HG03135 (cell line): Measurements from ENCODE around the gene TMEM94.
"Not testable (repeated sequence)": the region's sequence is repeated elsewhere in the genome, so short reads cannot be mapped to it uniquely, and the experiment has no call there.

Experiments used
- ATAC-seq: cut with Tn5 transposase; IDR thresholded peaks from one replicate; pipeline ENCODE4 v1.9.1; 2021; ENCODE audit warnings: mild to moderate bottlenecking, moderate library complexity; ENCODE audit not compliant: unreplicated experiment

TMEM94 gene

DNA sequence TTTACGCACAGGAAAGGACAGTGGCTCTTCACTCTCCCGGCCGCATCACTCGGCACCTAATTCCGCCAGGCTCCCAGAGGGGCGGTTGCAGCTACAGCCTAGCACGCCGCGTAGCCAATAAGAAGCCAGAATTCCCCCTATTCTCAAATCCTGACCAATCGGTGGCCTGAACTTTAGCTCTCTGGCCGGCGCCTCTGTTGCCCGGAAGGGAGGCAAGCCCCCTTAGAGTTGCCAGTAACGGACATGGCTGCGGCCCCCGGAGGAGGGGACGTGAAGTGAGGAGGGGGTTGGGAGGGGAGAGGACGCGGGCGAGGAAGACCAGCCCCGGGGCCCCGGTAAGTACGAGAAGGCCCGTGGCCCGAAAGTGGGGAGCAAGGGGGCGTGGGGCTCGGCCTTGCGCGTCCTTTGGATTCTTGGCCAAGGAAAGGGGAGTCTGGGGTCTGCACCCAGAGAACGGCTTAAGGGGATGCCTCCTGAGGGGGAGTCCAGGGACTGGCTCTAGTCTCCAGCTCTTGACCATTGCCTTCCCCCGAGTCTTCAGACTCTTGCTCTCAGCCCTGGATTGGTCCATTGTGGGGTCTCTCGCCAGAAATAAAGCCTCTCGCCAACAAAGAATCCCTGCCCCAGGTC is at the start of gene TMEM94:
Gene TMEM94, plus strand, starts transcription at position 219 of the 630 bp plus-strand sequence. CDS start 15,271 bp downstream, outside the sequence.
- peak; percentile 92 for ATAC-seq

DNA sequence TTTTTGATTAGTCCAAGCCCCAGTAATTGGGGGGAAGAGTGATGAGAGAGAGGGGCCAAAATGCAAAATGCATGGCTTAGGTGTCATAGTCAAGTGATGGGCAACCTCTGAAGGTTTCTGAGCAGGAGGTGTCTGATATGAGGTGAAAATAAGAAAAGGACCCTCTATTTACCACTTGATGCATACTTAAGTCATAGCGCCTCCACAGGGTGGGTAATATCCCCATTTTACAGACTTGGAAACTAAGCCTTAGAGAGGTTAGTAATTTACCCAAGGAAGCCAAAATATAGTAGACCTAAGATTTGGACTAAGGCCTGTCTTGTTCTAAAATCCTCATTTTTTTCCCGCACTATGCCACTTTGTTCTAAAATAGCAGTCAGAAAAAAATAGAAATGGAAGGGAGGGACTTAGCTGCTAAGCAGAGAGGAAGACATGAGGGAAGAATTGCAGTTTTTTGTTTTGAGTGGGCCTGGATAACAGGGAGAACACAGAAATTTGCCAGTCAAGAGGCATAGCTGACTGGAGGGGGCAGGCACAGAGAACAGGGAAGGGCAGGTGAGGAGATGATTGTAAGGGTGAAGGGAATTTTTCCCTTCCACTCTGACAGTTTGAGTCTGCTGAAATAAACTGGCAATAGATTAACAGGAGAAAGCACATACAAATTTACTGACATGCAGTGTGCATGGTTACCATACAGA is 48.6 kb upstream of the TMEM94 start:
- no peak for ATAC-seq

DNA sequence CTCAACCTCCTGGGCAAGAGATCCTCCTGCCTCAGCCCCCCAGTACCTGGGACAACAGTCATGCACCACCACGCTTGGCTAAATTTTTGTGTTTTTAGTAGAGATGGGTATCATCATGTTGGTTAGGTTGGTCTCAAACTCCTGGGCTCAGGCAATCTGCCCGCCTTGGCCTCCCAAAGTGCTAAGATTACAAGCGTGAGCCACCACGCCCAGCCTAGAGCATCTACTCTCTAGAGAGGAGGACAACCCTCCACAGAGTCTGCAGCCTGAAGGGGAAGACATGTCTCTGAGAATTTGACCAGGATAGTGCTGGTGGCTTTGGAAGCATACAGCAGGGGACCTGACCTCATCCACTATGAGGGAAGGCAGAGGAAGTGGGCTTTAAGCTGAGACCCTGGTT is 46.3 kb upstream of the TMEM94 start:
- ATAC-seq, result no peak

DNA sequence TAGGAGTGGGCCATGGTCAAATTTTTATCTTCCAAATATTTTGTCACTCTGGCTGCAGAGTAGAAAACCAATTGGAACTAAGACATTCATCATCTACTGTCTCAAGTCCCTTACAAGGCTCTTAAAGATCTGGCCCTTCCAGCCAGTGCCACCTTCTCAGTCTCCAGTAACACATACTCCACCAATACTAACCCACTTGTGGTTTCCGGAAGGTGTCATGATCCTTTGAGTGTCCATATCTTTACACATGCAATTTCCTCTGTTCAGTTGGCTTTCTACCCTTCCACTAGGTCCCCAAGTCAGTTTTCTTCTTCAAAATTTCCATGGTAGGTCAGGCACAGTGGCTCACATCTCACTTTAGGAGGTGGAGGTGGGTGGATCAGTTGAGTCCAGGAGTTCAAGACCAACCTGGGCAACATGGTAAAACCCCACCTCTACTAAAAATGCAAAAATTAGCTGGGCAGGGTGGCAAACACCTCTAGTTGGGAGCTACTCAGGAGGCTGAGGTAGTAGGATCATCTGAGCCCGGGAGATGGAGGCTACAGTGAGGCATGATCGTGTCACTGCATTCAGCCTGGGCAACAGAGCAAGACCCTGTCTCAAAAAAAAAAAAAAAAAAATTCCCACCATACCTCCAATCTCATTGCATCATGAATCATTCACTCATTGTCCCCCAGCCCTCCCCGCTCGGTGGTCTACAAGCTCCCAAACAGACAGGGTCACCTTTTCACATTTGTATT is 44.9 kb upstream of the TMEM94 start:
- no peak for ATAC-seq

DNA sequence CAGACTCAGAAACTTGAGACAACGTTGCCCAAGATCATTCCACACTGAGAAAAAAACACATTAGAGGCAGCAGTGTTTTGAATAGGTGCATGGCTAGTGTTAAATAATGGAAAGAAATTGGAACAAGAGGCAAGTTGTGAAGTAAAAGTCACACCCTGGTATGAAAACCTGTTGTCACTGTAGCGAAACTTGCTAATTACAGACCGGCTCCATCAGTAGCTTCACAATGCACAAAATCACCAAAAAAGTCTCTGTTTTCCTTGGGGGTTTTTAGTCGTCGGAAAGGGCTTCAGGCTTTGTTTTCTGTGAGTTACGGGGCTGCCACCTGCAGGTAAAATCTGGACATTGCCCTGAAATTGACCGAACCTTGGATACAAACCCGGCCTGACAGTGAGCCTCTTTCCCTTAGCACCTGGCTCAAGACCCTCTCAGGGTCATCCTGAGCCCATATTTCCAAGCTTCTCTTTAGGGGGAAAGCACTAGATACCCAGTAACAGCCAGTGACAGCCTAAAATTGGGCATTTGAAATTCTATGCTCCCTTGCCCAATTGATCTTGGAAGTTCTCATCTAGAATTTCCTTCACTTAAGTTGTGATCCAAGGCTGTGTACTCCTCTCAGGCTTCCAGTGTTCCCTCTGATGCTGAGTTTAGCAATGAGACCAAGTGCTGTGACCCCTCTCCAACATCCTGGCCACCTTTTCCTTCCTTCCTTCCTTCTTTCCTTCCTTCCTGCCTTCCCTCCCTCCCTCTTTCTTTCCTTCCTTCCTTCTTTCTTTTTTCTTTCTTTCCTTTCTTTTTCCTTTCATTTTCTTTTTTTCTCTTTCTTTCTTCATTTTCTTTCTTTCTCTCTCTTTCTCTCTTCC is 43.7 kb upstream of the TMEM94 start:
- ATAC-seq, result peak; percentile 65

DNA sequence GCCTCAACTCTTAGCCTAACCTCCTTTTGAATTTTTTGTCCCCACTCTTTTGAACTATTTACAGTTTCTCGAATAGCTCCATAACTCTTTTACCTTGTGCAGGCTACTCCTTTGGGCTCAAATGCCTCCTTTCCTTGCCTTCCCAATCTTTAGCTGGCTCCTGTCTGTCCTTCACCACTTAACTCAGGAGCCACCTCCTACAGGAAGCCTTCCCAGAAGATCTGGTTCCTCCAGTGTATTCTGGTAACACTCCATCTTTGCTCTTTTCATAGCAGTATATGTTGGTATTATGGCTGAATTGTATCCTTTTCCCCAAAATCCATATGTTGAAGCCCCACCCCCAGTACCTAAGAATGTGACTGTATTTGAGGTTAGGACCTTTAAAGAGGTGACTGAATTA is 41.9 kb upstream of the TMEM94 start:
- ATAC-seq, result no peak

DNA sequence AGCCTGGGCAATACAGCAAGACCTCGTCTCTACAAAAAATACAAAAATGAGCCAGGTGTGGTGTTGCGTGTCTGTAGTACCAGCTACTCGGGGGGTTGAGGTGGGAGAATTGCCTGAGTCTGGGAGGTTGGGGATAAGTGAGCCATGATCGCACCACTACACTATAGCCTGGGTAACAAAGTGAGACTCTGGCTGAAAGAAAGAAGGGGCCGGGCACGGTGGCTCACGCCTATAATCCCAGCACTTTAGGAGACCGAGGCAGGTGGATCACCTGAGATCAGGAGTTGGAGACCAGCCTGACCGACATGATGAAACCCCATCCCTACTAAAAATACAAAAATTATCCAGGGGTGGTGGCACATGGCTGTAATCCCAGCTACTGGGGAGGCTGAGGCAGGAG is 40.4 kb upstream of the TMEM94 start:
- ATAC-seq, result no peak

DNA sequence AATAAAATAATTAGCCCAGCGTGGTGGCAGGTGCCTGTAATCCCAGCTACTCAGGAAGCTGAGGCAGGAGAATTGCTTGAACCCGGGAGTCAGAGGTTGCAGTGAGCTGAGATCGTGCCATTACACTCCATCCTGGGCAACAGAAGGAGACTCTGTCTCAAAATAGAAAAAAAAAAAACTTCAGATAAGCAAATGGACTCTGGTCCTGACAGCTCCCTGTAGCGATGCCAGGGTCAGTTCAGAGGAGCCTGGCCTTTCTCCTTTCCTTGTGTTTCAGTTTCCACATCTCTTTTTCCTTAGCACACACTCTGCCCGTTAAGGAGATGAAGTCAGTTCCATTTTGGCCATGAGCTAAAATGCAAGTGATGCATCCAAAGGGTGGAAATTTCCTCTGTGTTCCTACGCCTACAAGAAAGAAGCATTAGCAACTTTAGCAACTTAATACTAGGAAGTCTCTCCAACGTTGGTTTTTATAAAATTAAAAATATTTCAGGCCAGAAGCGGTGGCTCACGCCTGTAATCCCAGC is 39.3 kb upstream of the TMEM94 start:
- ATAC-seq, result no peak

DNA sequence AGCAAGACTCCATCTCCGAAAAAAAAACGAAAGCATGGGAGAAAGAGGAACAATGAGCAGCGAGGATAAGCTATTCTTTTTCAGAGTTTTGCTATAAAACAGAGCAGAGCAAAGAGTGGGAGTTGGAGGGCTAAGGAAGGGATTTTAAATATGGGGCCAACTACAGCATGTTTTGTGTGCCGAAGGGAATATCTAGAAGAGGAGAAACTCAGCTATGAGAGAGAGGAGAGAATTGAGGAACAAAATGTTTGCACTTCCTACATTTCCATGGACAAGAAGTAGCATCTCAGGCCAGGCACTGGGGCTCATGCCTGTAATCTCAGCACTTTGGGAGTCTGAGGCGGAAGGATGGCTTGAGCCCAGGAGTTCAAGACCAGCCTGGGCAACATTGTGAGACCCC is 37.9 kb upstream of the TMEM94 start:
- ATAC-seq, result no peak

DNA sequence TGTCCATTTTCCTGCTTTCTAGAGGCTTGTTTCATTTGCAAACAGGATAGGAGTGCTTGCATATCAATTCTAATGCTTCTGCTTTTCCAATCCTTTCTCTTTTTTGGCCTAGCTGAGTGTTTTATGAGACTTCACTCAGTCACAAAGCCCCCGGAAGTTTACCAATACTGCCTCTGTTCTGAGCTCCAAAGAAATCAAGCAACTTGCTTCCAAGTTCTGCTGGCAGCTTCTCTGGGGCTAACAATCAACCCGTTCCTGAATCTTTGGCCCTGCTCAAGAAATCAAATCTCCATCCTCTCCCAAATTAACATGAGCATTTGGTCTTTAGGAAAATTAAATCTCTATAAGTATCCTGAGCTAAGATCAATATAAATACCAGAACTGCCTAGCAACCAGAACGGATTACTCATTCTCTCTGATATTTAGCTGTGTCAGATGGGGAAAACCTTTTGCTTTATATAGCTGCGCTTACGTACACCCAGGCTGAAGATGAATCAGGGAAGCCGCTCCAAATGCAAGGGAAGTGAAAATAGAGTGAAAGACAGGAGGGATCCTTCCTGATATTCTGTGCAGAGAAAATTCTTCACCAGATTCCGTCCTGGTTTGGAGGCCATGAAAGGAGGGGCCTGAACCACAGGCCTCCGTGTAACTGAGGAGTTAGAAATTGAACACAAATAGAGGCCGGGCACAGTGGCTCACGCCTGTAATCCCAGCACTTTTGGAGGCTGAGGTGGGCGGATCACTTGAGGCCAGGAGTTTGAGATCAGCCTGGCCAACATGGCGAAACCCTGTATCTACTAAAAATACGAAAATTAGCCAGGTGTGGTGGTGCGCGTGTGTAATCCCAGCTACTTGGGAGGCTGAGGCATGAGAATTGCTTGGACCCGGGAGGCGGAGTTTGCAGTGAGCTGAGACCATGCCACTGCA is 27.6 kb upstream of the TMEM94 start:
- ATAC-seq, result no peak

DNA sequence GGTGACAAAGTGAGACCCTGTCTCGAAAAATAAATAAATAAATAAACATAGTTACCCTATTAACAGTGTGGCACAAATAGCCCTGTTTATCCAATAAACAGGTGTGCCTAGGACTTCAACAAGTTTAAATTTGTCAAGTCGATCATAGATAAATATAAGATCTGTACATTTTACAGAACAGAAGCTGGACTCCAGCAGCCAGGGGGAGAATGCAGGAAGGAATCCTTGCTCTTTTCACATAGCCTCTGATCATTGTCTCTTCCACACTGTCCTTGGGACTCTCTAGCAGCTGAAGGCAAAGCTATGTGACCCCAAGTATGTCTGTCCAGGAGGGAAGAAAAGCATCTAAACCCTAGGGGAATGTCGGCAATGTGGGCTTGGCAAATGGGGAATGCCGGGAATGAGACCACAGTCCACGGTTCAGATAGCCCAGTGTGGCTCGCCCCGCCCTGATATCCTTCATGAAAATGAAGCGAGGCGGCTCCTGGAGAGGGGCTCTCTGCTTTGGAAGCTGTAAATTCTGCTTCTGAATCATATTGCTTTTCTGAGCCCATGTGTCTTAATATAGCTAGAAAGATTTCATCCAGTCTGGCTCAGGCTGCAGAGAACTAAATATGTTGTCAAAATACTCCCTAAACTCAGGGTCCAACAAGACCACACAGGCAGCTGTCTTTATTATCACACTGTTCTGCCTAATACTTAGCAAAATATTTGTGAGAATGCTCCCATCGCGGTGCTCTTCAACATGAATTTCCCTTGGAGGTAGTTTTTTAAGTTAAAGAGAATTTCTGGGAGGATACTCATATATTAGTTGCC is 26.1 kb upstream of the TMEM94 start:
- ATAC-seq, result no peak

DNA sequence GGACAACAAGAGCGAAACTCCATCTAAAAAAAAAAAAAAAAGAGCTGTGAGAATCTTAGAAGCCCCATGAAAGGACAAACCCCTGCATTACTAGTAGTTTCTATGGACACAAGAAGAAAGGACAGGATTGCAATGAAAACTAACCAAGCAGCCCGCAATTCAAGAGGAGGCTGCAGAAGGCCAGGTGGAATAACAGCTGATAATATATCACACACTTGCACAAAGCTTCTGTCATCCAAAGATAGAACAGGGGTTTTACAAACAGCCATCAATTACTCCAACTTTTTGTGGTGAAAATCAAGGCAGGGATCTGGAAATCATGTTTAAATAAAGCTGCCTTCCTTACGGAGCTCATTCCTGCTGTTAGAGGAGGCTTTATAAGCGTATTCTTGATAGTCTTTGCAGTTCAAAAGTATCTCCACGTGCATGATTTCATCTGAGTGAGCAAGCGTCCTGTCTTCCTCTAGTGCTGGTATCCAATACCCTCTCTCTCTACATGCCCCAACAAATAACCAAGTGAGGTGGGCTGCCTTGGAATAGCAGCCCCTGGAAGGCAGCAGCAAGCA is 23.1 kb upstream of the TMEM94 start:
- no peak for ATAC-seq

DNA sequence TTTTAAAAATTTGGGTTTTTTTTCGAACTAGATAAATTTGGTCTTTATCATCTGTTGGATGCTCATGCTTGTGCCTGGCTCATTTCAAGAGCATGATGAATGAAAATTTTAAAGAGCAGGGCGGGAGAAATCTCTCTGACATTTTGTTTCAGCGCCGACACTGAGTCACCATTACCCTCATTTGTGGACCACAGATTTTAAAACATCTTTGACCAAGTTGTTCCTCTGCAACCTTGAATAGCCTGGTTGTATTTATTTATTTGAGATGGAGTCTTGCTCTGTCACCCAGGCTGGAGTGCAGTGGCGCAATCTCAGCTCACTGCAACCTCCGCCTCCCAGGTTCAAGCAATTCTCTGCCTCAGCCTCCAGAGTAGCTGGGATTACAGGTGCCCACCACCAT is 22.0 kb upstream of the TMEM94 start:
- ATAC-seq, result not testable (repeated sequence)

DNA sequence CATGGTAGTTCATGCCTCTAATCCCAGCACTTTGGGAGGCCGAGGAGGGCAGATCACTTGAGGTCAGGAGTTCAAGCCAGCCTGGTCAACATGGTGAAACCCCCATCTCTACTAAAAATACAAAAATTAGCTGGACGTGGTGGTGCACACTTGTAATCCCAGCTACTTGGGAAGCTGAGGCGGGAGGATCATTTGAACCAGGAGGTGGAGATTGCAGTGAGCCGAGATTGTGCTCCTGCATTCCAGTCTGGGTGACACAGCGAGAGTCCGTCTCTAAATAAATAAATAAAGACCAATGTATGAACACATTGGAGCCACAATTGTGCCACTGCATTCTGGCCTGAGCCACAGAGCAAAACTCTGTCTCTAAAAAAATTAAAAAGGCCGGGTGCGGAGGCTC is 19.0 kb upstream of the TMEM94 start:
- not testable (repeated sequence) for ATAC-seq

DNA sequence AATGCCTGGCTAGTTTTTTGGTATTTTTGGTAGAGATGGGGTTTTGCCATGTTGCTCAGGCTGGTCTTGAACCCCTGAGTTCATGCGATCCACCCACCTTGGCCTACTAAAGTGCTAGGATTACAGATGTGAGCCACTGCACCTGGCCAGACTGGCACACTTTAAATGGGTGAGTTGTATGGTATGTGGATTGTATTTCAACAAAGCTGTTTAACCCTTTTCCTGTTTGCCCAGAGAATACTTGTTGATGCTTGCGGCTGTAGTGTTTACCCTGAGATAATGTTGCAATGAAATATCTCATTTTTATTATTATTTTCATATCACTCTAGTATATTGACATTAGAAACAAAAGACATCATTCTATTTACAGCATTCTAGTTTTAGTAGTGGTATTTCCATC is 17.1 kb upstream of the TMEM94 start:
- no peak for ATAC-seq

DNA sequence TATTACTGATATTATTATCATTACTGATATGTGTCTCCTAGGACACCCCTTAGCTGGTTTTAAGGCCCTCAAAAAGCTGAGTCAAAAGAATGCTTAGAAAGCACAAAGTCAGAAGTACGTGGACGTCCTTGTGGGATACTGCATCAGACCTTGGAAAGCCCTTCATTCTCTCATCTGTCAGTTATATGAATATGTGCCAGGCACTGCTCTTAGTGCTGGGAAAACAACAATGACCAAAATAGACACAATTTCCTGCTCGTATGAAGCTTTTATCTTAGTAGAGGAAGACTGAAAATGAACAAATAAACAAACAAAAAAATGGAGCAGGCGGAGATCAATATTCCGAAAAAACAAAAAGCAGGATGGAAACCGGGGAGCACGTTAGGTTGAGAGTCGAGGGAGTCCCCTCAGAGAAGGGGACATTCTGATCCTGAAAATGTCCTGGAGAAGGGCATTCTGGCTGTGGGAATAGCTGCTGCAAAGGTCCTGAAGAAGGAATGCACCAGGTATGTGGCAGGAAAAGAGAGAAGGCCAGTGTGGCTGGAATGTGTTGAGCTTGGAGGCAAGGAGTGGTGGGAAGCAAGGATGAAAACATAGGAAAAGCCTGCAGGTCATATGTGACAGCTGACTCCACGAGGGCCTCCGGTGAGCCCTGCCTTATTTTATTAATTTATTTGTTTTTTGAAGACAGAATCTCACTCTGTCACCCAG is 15.5 kb upstream of the TMEM94 start:
- ATAC-seq, result no peak

DNA sequence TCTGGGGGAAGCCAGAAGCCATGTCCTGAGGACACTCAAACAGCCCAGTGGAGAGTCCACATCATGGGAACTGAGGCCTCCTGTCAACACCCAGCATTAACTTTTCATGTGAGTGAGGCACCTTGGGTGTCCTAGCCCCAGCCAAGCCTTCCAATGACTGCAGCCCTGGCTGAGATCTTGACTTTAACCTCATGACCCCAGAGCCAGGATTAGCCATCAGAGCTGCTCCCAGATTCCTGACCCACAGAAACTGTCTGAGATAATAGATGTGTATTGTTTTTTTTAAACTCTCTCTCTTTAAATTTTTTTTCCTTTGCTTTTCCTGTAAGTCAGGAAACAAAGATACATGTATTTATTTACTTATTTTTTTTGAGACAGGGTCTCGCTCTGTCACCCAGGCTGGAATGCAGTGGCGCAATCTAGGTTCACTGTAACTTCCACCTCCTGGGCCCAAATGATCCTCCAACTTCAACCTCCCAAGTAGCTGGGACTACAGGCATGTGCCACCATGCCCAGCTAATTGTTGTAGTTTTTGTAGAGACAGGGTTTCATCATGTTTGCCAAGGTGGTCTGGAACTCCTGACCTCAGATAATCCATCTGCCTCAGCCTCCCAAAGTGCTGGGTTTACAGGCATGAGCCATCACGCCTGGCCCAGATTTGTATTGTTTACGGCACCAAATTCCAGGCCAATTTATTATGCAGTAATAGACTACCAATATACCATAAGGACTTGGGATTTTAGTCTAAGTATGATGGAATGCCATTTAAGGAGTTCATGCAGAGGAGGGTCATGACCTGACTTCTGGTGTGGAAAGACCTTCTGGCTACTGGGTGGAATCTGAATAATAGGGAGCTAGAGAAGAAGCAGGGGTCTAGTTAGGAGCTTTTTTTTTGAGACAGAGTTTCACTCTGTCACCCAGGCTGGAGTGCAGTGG is 14.0 kb upstream of the TMEM94 start:
- no peak for ATAC-seq
